Measurements from ENCODE around the gene MAP4K1.

MAP4K1 gene

DNA sequence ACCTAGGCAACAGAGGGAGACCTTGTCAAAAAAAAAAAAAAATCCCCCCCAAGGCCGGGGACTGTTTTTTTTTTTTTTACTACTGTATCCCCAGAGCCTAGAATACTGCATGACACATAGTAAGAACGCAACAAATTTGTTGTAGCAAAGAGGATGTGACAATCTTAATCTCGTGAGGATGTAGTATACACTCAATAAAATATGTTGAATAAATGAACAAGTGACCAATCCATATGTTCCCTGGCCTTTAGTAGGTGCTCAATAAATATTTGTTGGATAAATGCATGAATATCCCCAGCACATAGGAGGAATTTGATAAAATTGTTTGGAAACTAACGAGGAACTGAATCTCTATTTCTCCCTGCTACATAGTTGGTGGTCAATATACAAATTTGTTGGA, 75.7 kb downstream of the MAP4K1 start:
- no peak for DNase-seq

DNA sequence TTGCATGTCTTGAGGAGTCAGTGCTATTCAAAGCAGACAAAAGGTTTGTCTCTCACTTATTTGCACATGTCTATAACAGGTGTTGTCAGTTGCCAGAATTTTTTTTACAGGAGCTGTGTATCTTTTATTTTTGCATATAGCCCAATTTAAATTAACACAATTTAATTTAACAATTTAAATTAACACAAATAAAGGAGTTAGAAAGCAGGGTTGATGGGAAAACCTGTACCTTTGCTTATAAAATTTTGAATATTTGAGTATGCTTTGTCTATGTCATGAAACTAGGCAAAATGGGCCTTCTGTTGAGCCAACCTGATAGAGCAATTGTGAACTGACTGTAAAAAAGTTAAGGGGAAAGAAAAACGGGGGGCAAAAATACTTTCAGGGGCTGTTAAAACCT, 78.0 kb downstream of the MAP4K1 start:
- no peak for DNase-seq

DNA sequence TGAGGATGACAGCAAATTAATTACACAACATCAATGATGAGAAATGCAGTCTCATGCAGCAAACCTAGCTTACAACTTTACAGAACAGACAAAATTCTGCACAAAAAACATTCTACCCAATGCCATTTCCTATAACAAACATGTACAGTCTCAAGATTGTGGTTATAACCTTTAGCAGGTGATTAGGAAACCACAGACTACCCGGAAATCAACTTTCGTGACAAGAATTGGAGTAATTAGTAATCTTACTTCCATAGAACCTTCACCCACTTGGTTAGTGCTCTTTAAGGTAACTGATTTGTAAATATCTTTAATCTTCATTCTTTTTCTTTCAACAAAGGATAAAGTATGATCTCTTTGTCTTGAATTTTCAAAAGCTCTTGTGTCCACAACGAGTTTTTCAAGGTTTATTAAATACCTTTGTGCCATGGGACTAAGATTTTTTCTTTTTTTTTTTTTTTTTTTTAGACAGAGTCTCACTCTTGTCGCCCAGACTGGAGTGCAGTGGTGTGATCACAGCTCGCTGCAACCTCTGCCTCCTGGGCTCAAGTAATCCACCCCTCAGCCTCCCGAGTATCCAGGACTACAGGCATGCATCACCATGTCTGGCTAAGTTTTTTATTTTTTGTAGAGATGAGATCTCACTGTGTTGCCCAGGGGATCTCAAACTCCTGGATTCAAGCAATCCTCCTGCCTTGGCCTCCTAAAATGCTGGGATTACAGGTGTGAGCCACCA, 78.8 kb downstream of the MAP4K1 start:
- DNase-seq: peak; percentile 28

DNA sequence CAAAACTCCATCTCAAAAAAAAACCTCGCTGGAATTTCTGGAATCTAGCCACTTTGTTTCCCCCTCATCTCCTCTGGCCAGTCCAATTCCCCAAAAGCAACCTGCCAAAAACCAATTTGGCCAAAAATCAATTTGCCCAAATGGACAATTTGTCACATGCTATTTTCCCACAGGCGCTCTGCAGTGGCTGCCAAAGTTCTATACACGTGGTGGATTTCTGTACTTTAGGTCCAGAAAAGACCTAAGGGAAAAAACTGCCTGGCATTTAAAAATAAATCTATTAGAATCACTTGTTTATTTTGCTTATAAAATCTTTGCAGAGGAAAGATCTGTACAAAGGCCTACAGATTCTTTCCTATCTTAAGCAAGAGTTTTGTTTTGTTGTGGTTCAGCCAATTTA, 79.4 kb downstream of the MAP4K1 start:
- no peak for DNase-seq

Data from activated T-cell treated with anti-CD3 and anti-CD28 coated beads for 4 hours (primary cell).